Cortex of kidney (tissue), 1 donor: Measurements from ENCODE around the gene SLC5A9.
"Not testable (repeated sequence)": the region's sequence is repeated elsewhere in the genome, so short reads cannot be mapped to it uniquely, and the experiment has no call there.

Source experiments
- DNase-seq: peaks from one replicate; lab custom pipeline; 2025; lab: John Stamatoyannopoulos, UW

The SLC5A9 gene

GRCh38 chr1:48222501-48223242, at the start of gene SLC5A9:
Gene SLC5A9, plus strand, starts transcription at chr1:48222716. Its CDS starts 21 bp downstream, at chr1:48222737.
- DNase-seq: no peak

- no peak for DNase-seq
Observed at GRCh38 chr1:48175116-48175515, 47.4 kb upstream of the SLC5A9 start.

GRCh38 chr1:48177257-48177656, 45.3 kb upstream of the SLC5A9 start:
- no peak for DNase-seq

GRCh38 chr1:48181669-48182367, 40.7 kb upstream of the SLC5A9 start:
- no peak for DNase-seq

GRCh38 chr1:48182439-48182838, 40.1 kb upstream of the SLC5A9 start:
- DNase-seq: no peak

GRCh38 chr1:48186306-48186839, 36.1 kb upstream of the SLC5A9 start:
- DNase-seq: no peak

- DNase-seq: no peak
Observed at GRCh38 chr1:48187969-48188563, 34.5 kb upstream of the SLC5A9 start.

- no peak for DNase-seq
Observed at GRCh38 chr1:48190881-48191280, 31.6 kb upstream of the SLC5A9 start.

- DNase-seq: no peak
Observed at GRCh38 chr1:48194801-48195200, 27.7 kb upstream of the SLC5A9 start.

GRCh38 chr1:48196237-48196636, 26.3 kb upstream of the SLC5A9 start:
- no peak for DNase-seq

GRCh38 chr1:48198970-48199369, 23.5 kb upstream of the SLC5A9 start:
- DNase-seq: no peak

GRCh38 chr1:48200166-48200900, 22.2 kb upstream of the SLC5A9 start:
- DNase-seq: no peak

- no peak for DNase-seq
Observed at GRCh38 chr1:48202030-48202752, 20.3 kb upstream of the SLC5A9 start.

- no peak for DNase-seq
Observed at GRCh38 chr1:48203287-48203900, 19.1 kb upstream of the SLC5A9 start.

- no peak for DNase-seq
Observed at GRCh38 chr1:48205522-48205921, 17.0 kb upstream of the SLC5A9 start.

GRCh38 chr1:48206371-48206770, 16.1 kb upstream of the SLC5A9 start:
- no peak for DNase-seq

- no peak for DNase-seq
Observed at GRCh38 chr1:48207131-48207530, 15.4 kb upstream of the SLC5A9 start.

- DNase-seq: no peak
Observed at GRCh38 chr1:48207536-48208075, 14.9 kb upstream of the SLC5A9 start.

- DNase-seq: no peak
Observed at GRCh38 chr1:48208251-48208650, 14.3 kb upstream of the SLC5A9 start.

- DNase-seq: no peak
Observed at GRCh38 chr1:48208652-48209051, 13.9 kb upstream of the SLC5A9 start.

- not testable (repeated sequence) for DNase-seq
Observed at GRCh38 chr1:48213462-48213861, 9.1 kb upstream of the SLC5A9 start.
